Adrenal gland (tissue), 5 donors: Measurements from ENCODE around the gene NAALADL2.

Source experiments
- CTCF ChIP-seq, 6 experiments: fragments of 450-650 bp in 4 of 6; fragments of 200-600 bp in 2 of 6; sonication (generic) in 1 of 6; IDR thresholded peaks; 1 replicate in 5 of 6; 2 replicates in 1 of 6; pipeline versions ENCODE4 v1.5.1 to v1.8.0; 2016 to 2021; ENCODE audit warnings: antibody characterized with exemption in 6 of 6, mild to moderate bottlenecking in 2 of 6, moderate library complexity in 1 of 6
- POLR2A ChIP-seq, 2 donors: fragments of 450-650 bp; IDR thresholded peaks; one replicate each; pipeline ENCODE4 v1.6.1; 2017; ENCODE audit warnings: antibody characterized with exemption in 2 of 2, mild to moderate bottlenecking in 2 of 2, moderate library complexity in 1 of 2
- donor health status: DM: no; HTN: no; CAD: no.

DNA sequence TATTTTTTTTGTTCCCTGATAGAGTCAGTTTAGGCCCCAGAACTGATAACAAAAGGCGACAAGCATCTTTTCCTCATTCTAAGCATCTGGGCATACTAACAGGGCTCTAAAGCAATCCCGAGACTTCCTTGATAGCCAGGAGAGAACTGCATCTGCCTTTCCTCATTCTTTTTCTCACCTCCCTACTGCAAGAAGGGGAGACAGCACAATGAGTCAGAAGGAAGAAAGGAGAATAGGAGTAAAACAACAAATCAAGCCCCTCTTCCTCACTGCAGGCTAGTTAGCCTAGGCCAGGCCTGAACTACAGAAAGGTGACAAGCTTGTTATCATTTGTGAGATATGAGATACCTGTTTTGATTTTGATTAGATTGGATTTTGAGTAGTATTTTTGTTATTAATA is 97.9 kb downstream of the NAALADL2 start:
- TF ChIP-seq CTCF (IDR thresholded peaks at IDR 0.05): no peak
- no peak for TF ChIP-seq POLR2A (IDR thresholded peaks at IDR 0.05)
